NCI-H510A treated with DMSO at 0.1 percent for 48 hours (cell line): ENCODE measurements around the gene GLCE.
"Not testable (repeated sequence)": the region's sequence is repeated elsewhere in the genome, so short reads cannot be mapped to it uniquely, and the experiment has no call there.

Experiments
- DNase-seq: peaks from one replicate; lab custom pipeline; 2025; lab: John Stamatoyannopoulos, UW

The GLCE gene

DNA sequence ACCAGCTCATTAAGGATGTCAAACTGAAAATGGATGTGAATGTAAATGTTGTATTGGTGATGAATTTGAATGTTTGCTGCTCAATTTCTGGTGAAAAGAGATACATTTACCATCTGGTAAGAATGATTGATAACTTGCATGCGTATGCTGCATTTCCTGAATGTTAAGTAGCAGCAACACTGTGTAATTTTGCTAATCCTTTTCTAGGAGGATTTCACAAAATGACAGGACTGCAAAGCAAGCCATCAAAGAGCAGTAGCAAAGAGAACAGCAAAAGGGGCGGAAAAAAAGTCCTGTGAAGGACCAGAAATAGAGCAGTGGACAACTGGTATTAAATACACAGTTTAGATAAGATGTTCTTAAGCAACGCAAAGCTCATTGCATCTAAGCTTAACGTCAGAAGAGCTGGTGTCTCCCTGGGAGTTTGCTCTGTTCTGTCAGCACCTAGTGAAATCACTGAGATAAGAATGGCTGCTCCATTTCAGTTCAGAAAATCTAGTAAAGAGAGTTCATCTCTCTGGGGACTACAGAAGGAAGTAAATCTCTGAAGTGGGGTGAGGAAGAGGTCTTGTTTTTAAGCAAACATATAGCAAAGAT lies 114.7 kb downstream of the GLCE start:
- no peak for DNase-seq

DNA sequence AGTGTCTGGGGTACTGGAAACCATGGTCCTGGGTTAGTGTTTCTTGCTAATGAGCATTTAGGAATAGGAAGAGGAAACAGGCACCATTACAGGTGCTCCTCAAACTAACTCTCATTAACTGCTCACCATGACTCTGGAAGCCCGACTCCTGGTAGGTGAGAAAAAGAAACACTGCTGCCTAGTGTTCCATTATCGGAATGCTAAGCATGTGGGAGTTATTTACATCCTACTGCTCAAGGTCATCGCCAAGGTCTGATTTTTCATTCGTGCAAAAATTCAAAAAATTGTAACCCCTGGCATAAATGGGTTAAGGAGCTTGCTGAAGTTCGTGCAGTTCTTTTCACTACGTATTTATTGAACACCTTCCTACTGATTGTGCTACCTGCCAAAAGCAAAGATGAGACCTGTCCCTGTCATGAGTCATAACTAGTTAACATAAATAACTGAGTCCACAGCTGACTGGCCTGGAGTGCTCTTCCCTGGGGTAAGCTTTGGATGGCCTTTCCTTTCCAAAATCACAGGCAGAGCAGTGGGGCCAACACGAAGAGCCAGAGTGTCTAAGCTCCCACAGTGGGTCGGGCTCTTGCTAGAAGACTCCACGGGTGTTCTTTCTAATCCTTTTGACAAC lies 115.6 kb downstream of the GLCE start:
- no peak for DNase-seq

DNA sequence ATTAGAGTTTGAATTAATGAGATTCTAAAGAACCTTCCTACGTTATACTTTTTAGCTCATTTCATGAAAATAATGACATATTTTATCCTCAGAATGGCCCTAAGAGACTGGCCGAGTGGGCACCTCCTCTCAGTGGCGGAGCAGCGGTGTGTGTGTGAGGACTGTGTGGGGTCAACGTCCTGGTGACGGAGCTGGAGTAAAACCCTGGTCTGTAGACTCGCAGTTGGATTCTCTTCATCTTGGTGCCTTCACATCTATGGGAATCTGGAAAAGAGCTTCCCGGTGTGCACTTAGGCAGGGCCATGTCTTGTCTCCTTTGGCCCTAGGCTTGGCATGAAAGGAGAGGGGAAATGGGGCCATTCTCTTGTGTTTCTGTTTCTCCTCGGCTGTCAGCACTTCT lies 116.9 kb downstream of the GLCE start:
- no peak for DNase-seq

DNA sequence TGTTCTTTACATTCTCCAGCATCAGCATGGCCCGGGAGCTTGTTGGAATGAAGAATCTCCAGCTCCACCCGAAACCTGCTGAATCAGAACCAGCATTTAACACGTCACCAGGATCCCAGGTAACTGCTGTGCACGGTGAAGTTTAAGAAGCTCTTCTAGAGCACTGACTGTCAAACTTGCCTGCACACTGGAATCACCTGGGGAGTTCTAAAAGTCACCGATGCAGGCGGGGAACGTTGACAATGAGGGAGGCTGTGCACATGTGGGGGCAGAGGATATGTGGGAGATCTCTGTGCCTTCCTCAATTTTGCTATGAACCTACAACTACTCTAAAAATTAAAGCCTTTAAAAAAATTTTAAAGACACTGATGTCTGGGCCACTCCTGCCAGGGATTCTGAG lies 119.2 kb downstream of the GLCE start:
- DNase-seq: no peak

DNA sequence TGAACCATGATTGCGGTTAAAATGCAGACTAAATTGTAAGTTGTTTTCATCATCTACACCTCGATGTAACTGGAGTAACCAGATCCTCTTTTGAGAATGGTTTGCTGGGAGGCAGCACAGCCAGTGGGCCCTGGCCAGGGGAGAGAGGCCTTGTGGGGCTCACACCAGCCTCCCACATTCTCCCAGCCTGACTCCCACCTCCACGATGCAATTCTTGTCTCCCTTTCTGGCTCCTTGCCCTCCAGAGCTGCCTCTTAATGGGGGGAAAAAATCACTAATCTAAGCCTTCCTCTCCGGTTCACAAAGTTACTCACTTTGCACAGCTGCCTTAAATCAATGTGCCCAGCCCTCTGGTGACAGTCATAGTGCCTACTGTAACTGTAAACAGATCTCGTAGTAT lies 120.3 kb downstream of the GLCE start:
- DNase-seq: no peak

DNA sequence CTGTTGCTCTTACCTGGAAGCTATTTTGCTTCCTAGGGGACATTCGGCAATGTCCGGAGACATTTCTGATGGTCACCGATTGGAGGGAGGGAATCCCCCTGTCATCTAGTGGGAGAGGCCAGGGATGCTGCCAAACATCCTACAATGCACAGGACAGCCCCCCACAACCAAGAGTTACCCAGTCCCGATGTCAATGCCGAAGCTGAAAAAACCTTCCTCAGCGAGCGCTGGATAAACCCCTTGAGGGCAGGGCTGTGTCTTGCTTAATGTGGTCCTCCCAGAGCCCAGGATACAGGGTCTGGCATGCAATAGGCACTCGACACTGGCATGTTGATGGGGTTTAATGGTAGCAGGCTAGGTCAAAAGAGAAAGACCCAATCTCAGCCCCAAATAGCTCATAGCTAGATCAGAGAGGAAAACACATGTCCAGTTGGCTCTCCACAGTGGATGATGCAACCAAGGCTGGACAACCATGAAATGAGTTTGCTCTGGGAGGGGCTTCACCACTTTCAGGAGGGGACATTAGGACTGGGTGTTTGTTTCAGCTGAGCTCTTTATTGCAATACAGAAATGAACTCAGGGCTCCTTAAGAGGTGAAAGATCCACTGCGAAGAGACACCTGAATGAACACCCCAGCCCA lies 121.8 kb downstream of the GLCE start:
- no peak for DNase-seq

DNA sequence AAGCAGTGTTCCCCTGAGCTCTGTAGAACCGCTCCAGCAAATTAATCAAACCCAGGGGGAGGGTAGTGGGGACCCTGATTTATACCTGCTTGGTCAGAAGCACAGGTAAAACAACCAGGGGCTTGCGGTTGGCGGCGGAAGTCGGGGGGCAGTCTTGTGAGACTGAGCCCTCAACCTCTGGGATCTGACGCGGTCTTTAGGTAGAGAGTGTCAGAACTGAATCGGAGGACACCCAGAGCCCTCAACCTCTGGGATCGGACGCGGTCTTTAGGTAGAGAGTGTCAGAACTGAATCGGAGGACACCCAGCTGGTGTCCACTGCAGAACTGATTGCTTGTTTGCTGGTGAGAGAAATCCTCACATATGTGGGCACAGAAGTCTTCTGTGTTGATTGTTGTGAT lies 125.4 kb downstream of the GLCE start:
- DNase-seq: no peak

DNA sequence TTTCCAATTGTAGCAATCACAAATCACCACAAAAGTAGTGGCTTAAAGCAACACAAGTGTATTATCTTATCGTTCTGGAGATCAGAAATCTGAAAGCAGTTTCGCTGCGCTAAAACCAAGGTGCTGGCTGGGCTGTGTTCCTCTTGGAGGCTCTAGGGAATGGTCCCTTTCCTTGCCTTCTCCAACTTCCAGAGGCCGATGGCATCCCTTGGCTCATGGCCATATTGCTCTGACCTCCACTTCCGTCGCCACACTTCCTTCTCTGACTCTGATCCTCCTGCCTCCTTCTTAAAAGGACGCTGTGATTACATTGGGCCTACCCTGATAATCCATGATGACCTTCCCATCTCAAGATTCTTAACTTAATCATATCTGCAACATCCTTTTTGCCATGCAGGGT lies 127.6 kb downstream of the GLCE start:
- no peak for DNase-seq

DNA sequence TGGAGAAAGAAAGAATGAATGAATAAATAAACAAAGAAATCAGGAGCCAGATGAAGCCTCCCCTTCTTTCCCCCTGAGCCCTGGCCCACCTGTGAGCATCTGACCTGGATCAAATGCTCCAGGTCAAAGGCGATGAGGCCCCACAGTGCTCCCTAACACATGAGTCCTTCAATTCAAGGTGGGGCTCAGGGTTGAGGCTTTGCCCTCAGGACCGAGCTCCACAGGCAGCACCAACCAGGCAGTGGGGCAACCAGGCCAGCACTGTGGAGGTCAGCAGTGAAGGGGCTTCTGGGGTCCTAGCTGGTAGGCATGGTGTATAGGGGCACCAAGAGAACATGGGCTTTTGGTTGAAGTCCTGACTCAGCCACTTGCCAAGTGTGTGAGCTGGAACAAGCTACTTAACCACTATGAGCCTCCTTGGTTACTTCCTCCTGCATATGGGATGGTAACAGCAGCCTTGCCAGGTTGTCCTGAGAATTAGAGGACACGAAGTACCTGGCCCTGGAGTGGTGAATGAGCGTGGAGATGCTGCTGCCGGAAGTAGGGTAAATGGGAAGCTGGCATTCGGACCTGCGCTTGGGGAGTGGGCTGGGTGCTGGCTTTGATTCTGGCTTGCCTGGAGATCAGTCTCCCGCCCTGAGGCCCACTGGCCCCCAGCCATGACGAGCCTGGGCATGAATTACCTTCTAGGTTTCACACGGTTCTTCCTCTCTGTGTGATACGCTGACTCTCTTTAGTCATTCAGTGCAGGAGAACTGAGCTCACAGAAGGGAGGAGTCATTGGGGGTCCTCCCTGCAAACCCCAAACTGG lies 128.3 kb downstream of the GLCE start:
- DNase-seq: no peak

DNA sequence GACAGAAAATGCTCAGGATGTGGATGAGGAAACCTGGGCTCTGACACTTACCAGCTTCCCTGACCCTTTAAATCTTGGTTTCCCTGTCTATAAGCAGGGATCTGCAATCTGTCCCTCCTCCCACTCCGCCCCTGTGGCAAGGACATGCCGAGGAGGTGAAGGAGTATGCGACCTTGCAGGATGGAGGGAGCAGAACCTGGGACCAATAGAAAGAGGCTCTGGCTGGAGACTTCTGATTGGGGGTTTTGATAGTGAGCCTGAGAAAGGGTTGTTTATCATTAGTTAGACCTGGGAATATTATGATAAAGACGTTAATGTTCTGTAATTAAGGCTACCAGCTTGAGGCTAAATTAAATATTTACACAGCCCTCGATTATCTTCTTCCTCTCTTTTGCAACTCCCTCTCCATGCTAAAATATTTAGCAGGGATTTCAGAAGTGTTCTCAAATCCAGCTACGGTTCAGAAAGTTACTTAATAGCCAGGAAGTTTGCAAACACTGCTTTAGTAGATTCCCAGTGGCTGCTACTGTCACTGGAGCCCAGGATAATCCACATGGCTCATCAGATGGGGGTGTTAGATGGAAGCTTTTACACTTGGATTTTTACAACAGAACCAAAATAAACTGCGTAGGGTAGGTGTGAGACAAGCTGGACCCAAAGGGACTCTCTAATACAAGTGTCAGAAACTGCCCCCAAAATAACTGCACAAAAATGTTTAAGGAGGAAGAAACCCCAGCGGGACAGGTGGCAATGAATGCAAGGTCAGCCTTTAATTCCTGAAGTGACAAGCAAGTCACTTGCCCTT lies 129.1 kb downstream of the GLCE start:
- DNase-seq: no peak

DNA sequence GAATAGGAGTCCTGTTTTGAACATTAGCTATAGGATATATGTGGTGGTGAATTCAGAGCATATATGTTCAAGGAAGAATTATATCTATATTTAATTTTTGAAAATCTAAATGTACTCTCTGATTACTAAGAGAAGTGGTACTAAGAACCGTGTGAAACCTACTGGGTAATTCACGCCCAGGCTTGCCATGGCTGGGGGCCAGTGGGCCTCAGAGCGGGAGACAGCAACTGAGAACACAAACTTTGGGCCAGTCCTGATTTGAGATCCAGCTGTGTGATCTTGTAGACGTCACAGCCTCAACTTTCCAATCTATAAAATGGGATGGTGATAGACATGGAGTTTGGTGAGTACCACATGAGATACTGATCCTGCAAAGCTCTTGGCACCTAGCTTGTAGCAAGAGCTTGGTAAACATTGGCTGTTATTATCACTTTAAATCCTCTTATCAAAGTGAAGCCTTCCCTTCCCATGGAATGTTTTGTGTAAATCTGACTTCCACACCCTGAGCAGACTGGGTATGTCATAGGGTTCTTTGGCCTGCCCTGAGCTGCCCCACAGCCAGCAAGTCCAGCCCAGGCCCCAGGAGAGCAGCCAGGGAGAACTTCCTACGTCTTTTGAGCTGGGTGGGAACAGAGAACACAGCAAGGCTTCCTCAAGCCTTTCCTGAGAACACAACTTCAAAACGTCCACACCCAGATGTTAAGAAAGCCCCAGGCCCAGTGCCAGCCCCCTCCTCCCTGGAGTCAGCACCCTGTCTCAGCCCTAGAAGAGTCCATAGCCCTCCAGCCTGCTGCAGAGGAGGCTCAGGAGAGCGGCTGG lies 130.1 kb downstream of the GLCE start:
- DNase-seq: no peak

DNA sequence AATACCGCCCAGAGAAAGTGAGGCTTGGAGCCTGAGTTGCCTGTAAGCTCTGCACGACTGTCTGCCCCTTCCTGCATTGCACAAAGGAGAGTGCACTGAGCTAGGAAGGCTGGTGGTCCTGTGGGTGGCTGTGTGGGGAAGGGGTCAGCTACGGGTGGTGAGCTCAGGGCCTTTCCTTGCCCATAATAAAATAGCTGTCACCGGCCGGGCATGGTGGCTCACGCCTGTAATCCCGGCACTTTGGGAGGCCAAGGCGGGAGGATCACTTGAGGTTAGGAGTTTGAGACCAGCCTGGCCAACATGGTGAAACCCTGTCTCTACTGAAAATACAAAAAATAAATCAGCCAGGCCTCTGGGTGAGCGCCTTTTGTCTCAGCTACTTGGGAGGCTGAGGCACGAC lies 131.2 kb downstream of the GLCE start:
- DNase-seq: not testable (repeated sequence)

DNA sequence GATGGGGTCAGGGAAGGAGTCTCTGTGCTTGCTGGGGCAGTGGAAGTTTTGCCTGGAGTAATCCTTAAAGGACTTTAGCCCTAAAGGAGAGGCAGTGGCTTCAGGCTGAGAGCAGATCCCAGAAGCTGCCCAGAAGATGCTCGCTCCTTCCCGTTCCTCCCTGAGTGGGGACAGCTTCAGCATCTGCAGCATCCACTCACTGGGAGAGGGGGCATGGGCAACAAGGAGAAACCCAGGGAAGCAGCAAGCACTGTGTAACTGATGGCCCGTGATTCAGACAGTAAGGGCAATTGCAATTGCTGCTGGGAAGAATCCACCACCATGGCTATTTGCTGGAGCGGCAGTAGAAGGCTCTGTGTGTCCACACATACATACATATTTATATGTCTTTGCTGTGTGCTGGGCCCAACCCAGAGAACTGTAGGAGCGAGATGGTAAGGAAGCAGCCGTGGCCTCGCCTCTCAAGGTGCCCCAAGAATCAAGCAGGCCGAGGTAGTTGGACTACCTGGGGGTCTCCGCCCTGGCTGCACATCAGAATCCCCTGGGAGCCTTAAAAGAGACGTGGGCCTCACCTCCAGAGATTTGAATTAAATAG lies 132.5 kb downstream of the GLCE start:
- no peak for DNase-seq

DNA sequence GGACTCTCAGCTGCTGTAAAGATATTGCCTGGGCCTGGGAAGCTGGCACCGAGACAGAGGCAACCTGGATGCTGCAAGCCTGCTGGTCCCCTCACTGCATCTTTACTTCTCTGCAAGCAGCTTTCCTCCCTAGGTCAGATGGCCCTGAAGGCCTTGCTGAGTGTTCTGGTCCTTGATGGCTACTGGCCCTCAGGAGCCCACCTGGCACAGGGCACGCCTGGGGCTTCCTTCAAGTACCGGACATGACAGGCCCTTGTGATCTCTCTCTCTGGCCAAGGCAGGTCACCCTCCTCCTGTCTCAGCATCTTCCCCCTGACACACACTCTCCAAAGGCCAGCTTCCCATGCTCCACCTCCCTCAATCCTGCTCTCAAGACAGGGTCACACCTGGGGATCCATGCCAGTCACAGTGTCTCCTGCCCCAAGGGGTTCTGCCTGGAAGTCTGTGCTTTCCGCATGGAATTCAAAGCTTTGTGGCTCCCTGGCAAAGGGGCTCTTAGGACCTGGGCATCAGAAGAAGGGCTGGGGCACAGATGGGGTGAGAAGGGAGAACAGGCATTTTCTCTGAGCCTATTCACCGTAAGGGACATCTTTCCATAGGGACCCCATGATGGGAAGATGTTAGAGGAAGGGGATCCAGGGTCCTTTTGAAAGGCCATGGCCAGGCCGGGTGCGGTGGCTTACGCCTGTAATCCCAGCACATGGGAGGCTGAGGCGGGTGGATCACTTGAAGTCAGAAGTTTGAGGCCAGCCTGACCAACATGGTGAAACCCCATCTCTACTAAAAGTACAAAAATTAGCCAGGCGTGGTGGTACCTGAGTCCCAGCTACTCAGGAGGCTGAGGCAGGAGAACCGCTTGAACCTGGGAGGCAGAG lies 133.5 kb downstream of the GLCE start:
- DNase-seq: no peak

DNA sequence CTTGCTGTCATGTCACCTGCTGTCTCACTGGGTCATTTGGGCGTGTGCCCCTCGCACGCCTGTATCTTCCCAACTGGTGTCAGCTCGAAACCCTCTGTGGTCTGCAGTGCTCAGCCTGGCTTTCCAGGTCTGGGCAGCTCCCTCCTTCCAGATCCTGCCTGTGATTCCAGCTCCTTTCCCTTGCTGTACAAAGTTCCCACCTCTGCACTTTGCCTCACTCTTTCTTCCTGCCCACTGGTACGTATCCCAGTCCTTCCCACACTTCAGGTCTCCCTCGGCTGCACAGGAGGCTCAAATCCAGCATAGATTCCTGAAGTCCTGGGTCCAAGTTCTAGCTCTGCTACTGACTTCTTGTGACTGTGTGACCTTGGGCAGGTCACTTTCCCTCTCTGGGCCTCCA lies 136.2 kb downstream of the GLCE start:
- DNase-seq: no peak

DNA sequence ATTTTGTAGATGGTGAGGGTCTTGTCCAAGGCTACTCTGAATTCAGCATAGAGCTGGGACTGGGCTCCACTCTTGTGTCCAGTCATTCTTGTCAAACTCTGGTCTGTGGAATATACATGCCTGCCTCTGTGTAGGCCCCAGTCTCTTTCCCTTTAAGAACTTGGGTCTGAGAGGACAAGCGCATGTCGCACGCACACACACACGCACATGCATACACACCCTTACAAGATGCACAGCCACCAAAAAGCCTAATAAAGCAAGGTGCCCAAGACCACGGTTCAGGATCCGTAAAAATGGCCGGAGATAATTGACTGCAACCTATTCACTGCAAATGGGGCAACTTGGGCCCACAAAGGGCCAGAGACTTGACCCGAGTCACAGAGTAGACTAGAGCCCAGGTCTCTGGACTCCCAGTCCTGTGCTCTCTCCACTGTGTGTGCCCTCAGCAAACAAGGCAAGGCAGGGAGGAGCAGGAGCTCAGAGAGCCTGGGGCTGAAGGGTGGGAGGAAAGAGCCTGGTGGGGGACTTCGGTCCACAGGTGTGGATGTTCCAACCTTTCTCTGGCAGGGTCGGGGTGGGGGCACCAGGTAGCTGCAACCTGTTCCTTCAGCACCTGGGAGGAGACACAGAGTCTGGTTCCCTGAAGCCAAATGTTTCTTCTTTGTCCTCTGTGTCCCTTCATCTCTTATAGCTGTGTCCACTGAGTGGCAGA lies 137.4 kb downstream of the GLCE start:
- no peak for DNase-seq

DNA sequence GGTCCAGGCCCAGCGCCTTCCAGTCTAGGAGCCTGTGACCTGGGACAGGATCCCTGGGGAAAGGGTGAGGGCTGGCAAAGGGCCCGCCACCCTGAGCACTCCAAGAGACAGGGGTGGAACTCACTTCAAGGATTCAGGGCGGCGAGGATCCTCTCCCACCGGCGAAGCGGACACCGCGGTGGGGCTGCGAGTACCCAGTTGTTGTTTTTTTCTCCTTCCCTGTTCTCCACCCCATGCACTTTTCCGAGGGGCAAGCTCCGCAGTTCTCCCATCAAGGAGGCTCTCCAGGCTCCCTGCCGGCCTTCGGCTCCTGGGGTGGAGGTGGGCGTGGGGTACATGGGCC lies 137.9 kb downstream of the GLCE start:
- no peak for DNase-seq

DNA sequence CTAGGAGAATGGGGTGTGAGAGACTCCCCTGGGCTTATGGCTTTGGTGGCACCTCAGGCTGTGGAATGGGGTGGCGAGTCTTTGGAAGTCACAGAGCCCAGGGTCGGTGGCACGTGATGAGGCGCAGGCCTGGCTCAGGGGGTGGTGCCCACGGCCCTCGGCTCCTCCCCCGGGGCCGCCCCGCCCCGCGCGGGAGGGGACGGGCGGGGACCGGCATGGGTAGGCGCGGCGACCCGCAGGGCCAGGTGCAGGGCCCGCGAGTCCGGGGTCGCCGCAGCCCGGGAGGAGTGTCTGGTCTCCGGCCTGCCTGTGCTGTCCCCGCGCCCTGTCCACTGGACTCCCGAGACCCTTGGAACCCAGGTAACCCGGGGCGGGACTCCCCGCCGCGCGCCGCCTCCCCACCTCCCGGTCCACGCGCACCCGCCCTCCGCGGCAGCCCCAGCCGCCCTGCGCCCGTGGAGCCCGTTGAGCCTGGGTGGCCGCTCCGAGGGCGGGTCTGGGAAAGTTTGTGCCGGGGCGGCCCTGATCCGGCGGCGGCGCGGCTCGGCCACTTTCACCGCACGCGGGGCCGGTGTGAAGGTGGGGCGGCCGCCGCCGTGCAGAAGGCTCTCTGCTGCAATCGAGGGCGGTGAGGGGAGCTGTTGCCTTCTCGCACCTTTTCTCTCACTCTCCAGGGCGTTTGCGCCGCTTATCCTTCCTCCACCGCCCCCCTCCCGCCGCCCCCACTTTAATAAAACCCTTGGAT lies 138.4 kb downstream of the GLCE start, which contains the start of gene PAQR5:
TSS of gene PAQR5 (plus strand) at position 216 of the 745 bp plus-strand sequence. CDS start 61,169 bp downstream, outside the sequence.
- no peak for DNase-seq
